ENCODE measurements around the gene GORASP1.

The GORASP1 gene

GRCh38 chr3:39090922-39091321, 16.5 kb downstream of the GORASP1 start:
- peaks cover 19 to 33% of the 10 kb centered on the region in 2 experiments for H3K36me3 ChIP-seq (ENCODE audit: control insufficient read depth in 1 of 2, insufficient read depth in 2 of 2, low read length in 2 of 2)
- no peak overlapping the region for H3K9ac ChIP-seq (ENCODE audit: low read length)
- H3K27ac ChIP-seq (ENCODE audit: low read depth, low read length): no peak overlapping the region
- no peak overlapping the region for H3K14ac ChIP-seq (ENCODE audit: low read length)
- no peak overlapping the region for H3K23ac ChIP-seq (ENCODE audit: low read length)
- H3K79me2 ChIP-seq (ENCODE audit: control insufficient read depth, insufficient read depth, low read length, poor library complexity): no peaks in the 10 kb centered on the region
- H4K12ac ChIP-seq (ENCODE audit: low read depth, low read length): no peak overlapping the region
- no peak overlapping the region for H4K8ac ChIP-seq (ENCODE audit: low read depth, low read length)
- no CpG with 5 or more reads among the region's 2 CpGs for WGBS (ENCODE audit: extremely low coverage, insufficient coverage, insufficient read length)
- H2BK5ac ChIP-seq (ENCODE audit: low read depth, low read length, poor library complexity): no peak overlapping the region
- no peak overlapping the region for H3K4ac ChIP-seq (ENCODE audit: low read depth, low read length)
- H2AFZ ChIP-seq (ENCODE audit: insufficient read depth, low read length, poor library complexity): no peak overlapping the region
- H2BK120ac ChIP-seq (ENCODE audit: insufficient read depth, low read length, poor library complexity): no peak overlapping the region
- H3K4me1 ChIP-seq (ENCODE audit: control insufficient read depth in 1 of 2, insufficient read depth in 2 of 2, low read length in 2 of 2): no peaks in the 10 kb centered on the region
- H3K4me2 ChIP-seq (ENCODE audit: low read length): no peak overlapping the region
- H4K91ac ChIP-seq (ENCODE audit: low read depth, low read length): no peak overlapping the region
- H2BK12ac ChIP-seq (ENCODE audit: low read length): no peak overlapping the region
- no peak overlapping the region for H2AK5ac ChIP-seq (ENCODE audit: low read length)
- H3K4me3 ChIP-seq (ENCODE audit: low read depth, low read length): no peak overlapping the region
- H3K9me3 ChIP-seq (ENCODE audit: insufficient read depth, low read depth, low read length): no peaks in the 10 kb centered on the region
- no peaks in the 10 kb centered on the region for H3K79me1 ChIP-seq (ENCODE audit: low read length)
- H3K27me3 ChIP-seq (ENCODE audit: insufficient read depth, low read length): no peaks in the 10 kb centered on the region
- H3K18ac ChIP-seq (ENCODE audit: low read length): no peak overlapping the region
- peak in 1 of 2 donors; percentile 21 for DNase-seq

GRCh38 chr3:39088889-39089288, 18.5 kb downstream of the GORASP1 start:
- H3K79me1 ChIP-seq (ENCODE audit: low read length): no peaks in the 10 kb centered on the region
- no peak overlapping the region for H3K4ac ChIP-seq (ENCODE audit: low read depth, low read length)
- H2AK5ac ChIP-seq (ENCODE audit: low read length): no peak overlapping the region
- peaks cover 15 to 24% of the 10 kb centered on the region in 2 experiments for H3K36me3 ChIP-seq (ENCODE audit: control insufficient read depth in 1 of 2, insufficient read depth in 2 of 2, low read length in 2 of 2)
- H2BK12ac ChIP-seq (ENCODE audit: low read length): no peak overlapping the region
- no peak overlapping the region for H4K91ac ChIP-seq (ENCODE audit: low read depth, low read length)
- no CpG with 5 or more reads among the region's 3 CpGs for WGBS (ENCODE audit: extremely low coverage, insufficient coverage, insufficient read length)
- H3K14ac ChIP-seq (ENCODE audit: low read length): no peak overlapping the region
- no peaks in the 10 kb centered on the region for H3K4me1 ChIP-seq (ENCODE audit: control insufficient read depth in 1 of 2, insufficient read depth in 2 of 2, low read length in 2 of 2)
- H3K9ac ChIP-seq (ENCODE audit: low read length): no peak overlapping the region
- H3K27me3 ChIP-seq (ENCODE audit: insufficient read depth, low read length): no peaks in the 10 kb centered on the region
- no peaks in the 10 kb centered on the region for H3K79me2 ChIP-seq (ENCODE audit: control insufficient read depth, insufficient read depth, low read length, poor library complexity)
- H3K18ac ChIP-seq (ENCODE audit: low read length): no peak overlapping the region
- DNase-seq: no peak
- H3K4me3 ChIP-seq (ENCODE audit: low read depth, low read length): no peak overlapping the region
- no peak overlapping the region for H3K4me2 ChIP-seq (ENCODE audit: low read length)
- no peak overlapping the region for H4K12ac ChIP-seq (ENCODE audit: low read depth, low read length)
- no peak overlapping the region for H4K8ac ChIP-seq (ENCODE audit: low read depth, low read length)
- no peaks in the 10 kb centered on the region for H3K9me3 ChIP-seq (ENCODE audit: insufficient read depth, low read depth, low read length)
- no peak overlapping the region for H2AFZ ChIP-seq (ENCODE audit: insufficient read depth, low read length, poor library complexity)
- no peak overlapping the region for H3K23ac ChIP-seq (ENCODE audit: low read length)
- no peak overlapping the region for H2BK5ac ChIP-seq (ENCODE audit: low read depth, low read length, poor library complexity)
- no peak overlapping the region for H3K27ac ChIP-seq (ENCODE audit: low read depth, low read length)
- H2BK120ac ChIP-seq (ENCODE audit: insufficient read depth, low read length, poor library complexity): no peak overlapping the region

- Histone ChIP-seq H3K36me3 (ENCODE audit: control insufficient read depth in 1 of 2, insufficient read depth in 2 of 2, low read length in 2 of 2) (peaks cover 15 to 24% of the 10 kb centered on the region in 2 experiments), H3K4ac (ENCODE audit: low read depth, low read length) (no peak overlapping the region), H2BK12ac (ENCODE audit: low read length) (no peak overlapping the region), H2BK5ac (ENCODE audit: low read depth, low read length, poor library complexity) (no peak overlapping the region), H3K27ac (ENCODE audit: low read depth, low read length) (no peak overlapping the region), H2AK5ac (ENCODE audit: low read length) (no peak overlapping the region), H3K23ac (ENCODE audit: low read length) (no peak overlapping the region), H3K4me3 (ENCODE audit: low read depth, low read length) (no peak overlapping the region), H3K4me2 (ENCODE audit: low read length) (no peak overlapping the region), H3K9me3 (ENCODE audit: insufficient read depth, low read depth, low read length) (no peaks in the 10 kb centered on the region), H2BK120ac (ENCODE audit: insufficient read depth, low read length, poor library complexity) (no peak overlapping the region), H3K79me2 (ENCODE audit: control insufficient read depth, insufficient read depth, low read length, poor library complexity) (no peaks in the 10 kb centered on the region), H3K14ac (ENCODE audit: low read length) (no peak overlapping the region), H3K18ac (ENCODE audit: low read length) (no peak overlapping the region), H4K12ac (ENCODE audit: low read depth, low read length) (no peak overlapping the region), H3K79me1 (ENCODE audit: low read length) (no peaks in the 10 kb centered on the region), H3K27me3 (ENCODE audit: insufficient read depth, low read length) (no peaks in the 10 kb centered on the region), H3K9ac (ENCODE audit: low read length) (no peak overlapping the region), H4K8ac (ENCODE audit: low read depth, low read length) (no peak overlapping the region), H4K91ac (ENCODE audit: low read depth, low read length) (no peak overlapping the region), H3K4me1 (ENCODE audit: control insufficient read depth in 1 of 2, insufficient read depth in 2 of 2, low read length in 2 of 2) (no peaks in the 10 kb centered on the region), H2AFZ (ENCODE audit: insufficient read depth, low read length, poor library complexity) (no peak overlapping the region)
- no peak for DNase-seq
- WGBS (ENCODE audit: extremely low coverage, insufficient coverage, insufficient read length): no CpG with 5 or more reads among the region's 3 CpGs
Measured at GRCh38 chr3:39088456-39088855, 19.0 kb downstream of the GORASP1 start.

DNA sequence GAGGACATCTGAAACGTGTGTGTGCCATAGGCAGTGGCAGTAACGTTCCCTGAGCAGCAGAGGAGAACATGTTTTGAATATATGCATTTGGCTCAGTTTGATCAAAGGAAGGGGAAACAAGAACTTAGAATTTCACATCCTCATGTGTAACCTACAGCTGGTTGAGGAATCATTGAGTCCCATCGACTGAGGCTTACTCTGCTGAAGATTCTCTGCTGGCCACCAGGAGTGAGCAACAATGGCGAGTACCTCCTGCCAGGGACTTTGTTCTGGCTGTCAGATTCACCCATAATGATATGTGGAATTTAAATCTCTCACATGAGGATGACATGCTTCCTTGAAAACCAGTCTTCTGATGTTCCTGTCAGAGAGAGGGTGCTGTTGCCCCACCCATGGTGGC, 21.3 kb downstream of the GORASP1 start:
- Histone ChIP-seq H2BK5ac (ENCODE audit: low read depth, low read length, poor library complexity) (no peak overlapping the region), H3K4me2 (ENCODE audit: low read length) (no peak overlapping the region), H3K9ac (ENCODE audit: low read length) (no peak overlapping the region), H3K23ac (ENCODE audit: low read length) (no peak overlapping the region), H2AK5ac (ENCODE audit: low read length) (no peak overlapping the region), H3K4me3 (ENCODE audit: low read depth, low read length) (no peak overlapping the region), H3K4ac (ENCODE audit: low read depth, low read length) (no peak overlapping the region), H3K9me3 (ENCODE audit: insufficient read depth, low read depth, low read length) (no peaks in the 10 kb centered on the region), H3K27me3 (ENCODE audit: insufficient read depth, low read length) (no peaks in the 10 kb centered on the region), H2BK12ac (ENCODE audit: low read length) (no peak overlapping the region), H4K12ac (ENCODE audit: low read depth, low read length) (no peak overlapping the region), H4K8ac (ENCODE audit: low read depth, low read length) (no peak overlapping the region), H2BK120ac (ENCODE audit: insufficient read depth, low read length, poor library complexity) (no peak overlapping the region), H3K79me2 (ENCODE audit: control insufficient read depth, insufficient read depth, low read length, poor library complexity) (no peaks in the 10 kb centered on the region), H3K14ac (ENCODE audit: low read length) (no peak overlapping the region), H2AFZ (ENCODE audit: insufficient read depth, low read length, poor library complexity) (no peak overlapping the region), H4K91ac (ENCODE audit: low read depth, low read length) (no peak overlapping the region), H3K36me3 (ENCODE audit: control insufficient read depth in 1 of 2, insufficient read depth in 2 of 2, low read length in 2 of 2) (peaks cover 10 to 18% of the 10 kb centered on the region in 2 experiments), H3K4me1 (ENCODE audit: control insufficient read depth in 1 of 2, insufficient read depth in 2 of 2, low read length in 2 of 2) (no peaks in the 10 kb centered on the region), H3K18ac (ENCODE audit: low read length) (no peak overlapping the region), H3K27ac (ENCODE audit: low read depth, low read length) (no peak overlapping the region), H3K79me1 (ENCODE audit: low read length) (no peaks in the 10 kb centered on the region)
- DNase-seq: no peak
- WGBS (ENCODE audit: extremely low coverage, insufficient coverage, insufficient read length): no CpG with 5 or more reads among the region's 4 CpGs
